Umbilical cord (tissue), 2 donors: ENCODE measurements around the gene IQCE. TPM values are rescaled to one million over a fixed set of nuclear protein-coding genes. Genes with fewer than 3 reads are reported as not detected.

ENCODE experiments used
- DNase-seq: peaks from one replicate; pipeline ENCODE4 v3.0.0-alpha.2; 2015; ENCODE audit warnings: low spot score
- total RNA-seq: library from RNA; depleted of rRNA; stranded (reverse); fragments of >200 nt; gene quantifications from one replicate; pipeline ENCODE4 v1.2.3, GENCODE V29; 2014; ENCODE audit warnings: low replicate concordance; ENCODE audit not compliant: insufficient read depth

The IQCE gene
- total RNA-seq, 1 donor from 2014 or later, result 5.1 TPM

DNA sequence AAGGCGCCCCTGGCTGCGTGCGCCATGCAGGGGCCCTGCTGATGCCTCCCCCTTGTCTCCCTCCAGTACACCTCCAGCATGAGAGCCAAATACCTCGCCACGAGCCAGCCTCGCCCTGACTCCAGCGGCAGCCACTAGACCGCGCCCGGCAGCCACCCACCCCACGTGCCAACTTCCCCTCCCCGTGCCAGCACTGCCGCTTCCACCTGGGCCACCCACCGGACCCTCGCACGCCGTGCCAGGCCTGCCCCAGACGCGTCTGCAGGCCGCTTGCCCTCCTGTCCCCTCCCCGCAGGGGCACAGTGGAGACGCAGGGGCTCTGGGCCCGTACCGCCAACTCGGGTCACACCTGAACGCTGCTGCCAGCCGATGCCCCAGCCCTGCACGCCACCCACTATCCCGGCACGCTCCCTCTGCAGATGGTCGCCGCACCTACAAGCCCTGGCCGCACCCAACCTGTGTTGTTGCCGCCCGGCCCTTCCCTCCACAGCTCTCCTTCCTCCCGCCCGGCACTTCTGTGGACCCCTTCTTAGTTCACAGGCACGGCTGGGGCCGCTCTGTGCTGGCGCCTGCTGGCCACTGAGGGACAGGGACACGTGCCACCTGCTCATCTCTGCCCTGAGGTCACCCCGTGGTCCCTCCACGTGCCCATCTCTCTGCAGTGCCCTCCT, 103.0 kb downstream of the IQCE start:
- no peak for DNase-seq

- no peak for DNase-seq
These were observed 103.7 kb downstream of the IQCE start for GRCh38 chr7:2662273-2663120.

DNA sequence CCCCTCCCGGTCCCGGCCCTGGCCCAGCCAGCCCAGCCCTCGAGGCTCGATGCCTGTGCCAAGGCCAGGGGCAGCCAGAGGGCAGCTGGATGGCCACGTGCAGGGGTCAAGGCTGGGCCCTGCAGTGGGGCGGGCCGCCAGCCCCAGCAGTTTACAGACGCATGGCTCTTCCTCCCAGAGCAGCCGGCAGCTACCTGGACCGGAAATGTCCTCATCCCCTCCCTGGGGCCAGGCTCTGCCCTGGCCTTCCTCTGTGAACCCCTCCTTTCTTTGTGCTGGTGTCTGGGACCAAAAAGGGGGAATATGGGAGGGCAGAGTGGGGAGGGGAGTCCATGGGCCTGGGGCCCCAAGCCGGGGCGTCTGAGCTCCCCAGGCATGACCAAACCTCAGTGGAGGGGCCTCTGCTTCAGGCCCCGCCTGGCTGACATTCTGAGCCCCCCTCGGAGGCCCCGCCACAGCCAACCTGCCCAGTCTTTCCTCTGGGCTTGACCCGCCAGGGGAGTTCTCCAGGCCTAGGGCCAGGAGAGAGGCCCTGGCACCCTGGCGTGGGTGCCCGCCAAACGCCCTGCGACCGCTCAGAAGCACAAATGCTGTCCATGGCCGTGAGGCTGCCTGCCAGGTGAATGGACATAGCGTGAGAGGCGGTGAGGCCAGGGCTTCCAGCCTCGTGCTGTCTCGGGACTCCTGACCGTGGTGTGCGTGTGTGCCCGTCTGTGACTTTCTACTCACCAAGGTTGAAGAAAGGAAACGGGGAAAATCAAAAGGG, 104.5 kb downstream of the IQCE start:
- no peak for DNase-seq

- no peak for DNase-seq
These were observed 105.2 kb downstream of the IQCE start for GRCh38 chr7:2663960-2664359.

Other genes with a start within 250 kb of the IQCE start
- gene SNX8, start 244.5 kb upstream of the IQCE start, total RNA-seq, result 5.1 TPM
- gene EIF3B, start 204.2 kb upstream of the IQCE start, total RNA-seq, result 102 TPM
- 3.9 TPM for gene CHST12, start 155.4 kb upstream of the IQCE start, total RNA-seq
- gene GRIFIN, start 82.6 kb upstream of the IQCE start, total RNA-seq, result not detected
- 11.1 TPM for gene LFNG, start 39.2 kb upstream of the IQCE start, total RNA-seq
- gene BRAT1, start 3.5 kb upstream of the IQCE start, total RNA-seq, result 12.5 TPM
- 20.5 TPM for gene TTYH3, start 73.0 kb downstream of the IQCE start, total RNA-seq
- gene AMZ1, start 129.2 kb downstream of the IQCE start, total RNA-seq, result 2.4 TPM